ENCODE data around the gene HLA-DQB1. TPM values are rescaled to one million over a fixed set of nuclear protein-coding genes. Genes with fewer than 3 reads are reported as not detected.

HLA-DQB1 gene
- polyA plus RNA-seq, 1 donor: 9.4 TPM

- no peak for DNase-seq
Measured at GRCh38 chr6:32625137-32625536, 41.3 kb downstream of the HLA-DQB1 start.

- DNase-seq: no peak
Measured at GRCh38 chr6:32624565-32624964, 41.9 kb downstream of the HLA-DQB1 start.

- no peak for DNase-seq
Measured at GRCh38 chr6:32623693-32624092, 42.8 kb downstream of the HLA-DQB1 start.

- no peak for DNase-seq
Measured at GRCh38 chr6:32622545-32623401, 43.7 kb downstream of the HLA-DQB1 start.

GRCh38 chr6:32621372-32621771 is 45.1 kb downstream of the HLA-DQB1 start:
- DNase-seq: no peak

GRCh38 chr6:32617751-32618150 is 48.7 kb downstream of the HLA-DQB1 start:
- DNase-seq: no peak

GRCh38 chr6:32615885-32616532 is 50.4 kb downstream of the HLA-DQB1 start:
- no peak for DNase-seq

- DNase-seq: no peak
Measured at GRCh38 chr6:32614366-32615081, 51.9 kb downstream of the HLA-DQB1 start.

- no peak for DNase-seq
Measured at GRCh38 chr6:32613475-32613874, 53.0 kb downstream of the HLA-DQB1 start.

GRCh38 chr6:32610682-32611296 is 55.7 kb downstream of the HLA-DQB1 start:
- DNase-seq: no peak

- peak; percentile 61 for DNase-seq
Measured at GRCh38 chr6:32609731-32610640, 56.5 kb downstream of the HLA-DQB1 start.

Other genes with a start within 250 kb of the HLA-DQB1 start
- gene HLA-DRA, start 226.8 kb downstream of the HLA-DQB1 start, polyA plus RNA-seq (ENCODE audit: insufficient read length): 57.8 TPM
- 9.5 TPM for gene HLA-DRB5, start 136.4 kb downstream of the HLA-DQB1 start, polyA plus RNA-seq (ENCODE audit: insufficient read length)
- gene HLA-DRB1, start 76.8 kb downstream of the HLA-DQB1 start, polyA plus RNA-seq (ENCODE audit: insufficient read length): 20.5 TPM
- 9.5 TPM for gene HLA-DQA1, start 29.3 kb downstream of the HLA-DQB1 start, polyA plus RNA-seq (ENCODE audit: insufficient read length)
- gene HLA-DQA2, start 74.7 kb upstream of the HLA-DQB1 start, polyA plus RNA-seq (ENCODE audit: insufficient read length): 1.3 TPM
- 0.70 TPM for gene HLA-DQB2, start 96.9 kb upstream of the HLA-DQB1 start, polyA plus RNA-seq (ENCODE audit: insufficient read length)
- not detected for gene HLA-DOB, start 150.3 kb upstream of the HLA-DQB1 start, polyA plus RNA-seq (ENCODE audit: insufficient read length)
- gene TAP2, start 172.1 kb upstream of the HLA-DQB1 start, polyA plus RNA-seq (ENCODE audit: insufficient read length): 8.1 TPM
- 13.9 TPM for gene PSMB8, start 177.4 kb upstream of the HLA-DQB1 start, polyA plus RNA-seq (ENCODE audit: insufficient read length)
- gene TAP1, start 187.0 kb upstream of the HLA-DQB1 start, polyA plus RNA-seq (ENCODE audit: insufficient read length): 8.6 TPM
- 4.2 TPM for gene PSMB9, start 187.5 kb upstream of the HLA-DQB1 start, polyA plus RNA-seq (ENCODE audit: insufficient read length)

Data from hindlimb muscle (tissue), 1 donor.